GM18507 (cell line): ENCODE measurements around the gene TAF1.
A peak's percentile ranks its signal among the peaks of the same experiment; 100 is the strongest.
"Not testable (repeated sequence)": the region's sequence is repeated elsewhere in the genome, so short reads cannot be mapped to it uniquely, and the experiment has no call there.

ENCODE experiments used
- DNase-seq: peaks from one replicate; pipeline ENCODE4 v3.0.0; 2011; ENCODE audit warnings: low read depth; ENCODE audit not compliant: insufficient read length; ENCODE audit errors: extremely low spot score
- FAIRE-seq: peaks from 2 replicates; lab custom pipeline; 2011; peaks lifted over from hg19 to GRCh38; lab: Jason Lieb, UNC

TAF1 gene

GRCh38 chrX:71420686-71421085 is 54.5 kb downstream of the TAF1 start:
- FAIRE-seq (no peak), DNase-seq (no peak)

GRCh38 chrX:71432733-71433132 is 66.6 kb downstream of the TAF1 start:
- FAIRE-seq: no peak
- DNase-seq: no peak

GRCh38 chrX:71438750-71439149 is 72.6 kb downstream of the TAF1 start:
- FAIRE-seq (no peak), DNase-seq (no peak)

- FAIRE-seq: no peak
- DNase-seq: no peak
These were observed 73.3 kb downstream of the TAF1 start for GRCh38 chrX:71439420-71439819.

- no peak for DNase-seq
- FAIRE-seq: no peak
These were observed 73.7 kb downstream of the TAF1 start for GRCh38 chrX:71439896-71440295.

- FAIRE-seq: no peak
These were observed 74.2 kb downstream of the TAF1 start for GRCh38 chrX:71440401-71440800.

GRCh38 chrX:71441809-71442208 is 75.7 kb downstream of the TAF1 start:
- not testable (repeated sequence) for DNase-seq, FAIRE-seq

More at GRCh38 chrX:71440401-71440800, 74.2 kb downstream of the TAF1 start:
- DNase-seq: no peak

GRCh38 chrX:71450433-71451106 is 84.4 kb downstream of the TAF1 start:
- DNase-seq (no peak), FAIRE-seq (no peak)

GRCh38 chrX:71451518-71451917 is 85.4 kb downstream of the TAF1 start:
- not testable (repeated sequence) for DNase-seq, FAIRE-seq

- FAIRE-seq (no peak), DNase-seq (no peak)
These were observed 86.9 kb downstream of the TAF1 start for GRCh38 chrX:71453056-71453455.

- DNase-seq (no peak), FAIRE-seq (no peak)
These were observed 88.1 kb downstream of the TAF1 start for GRCh38 chrX:71454222-71454621.

GRCh38 chrX:71458866-71459265 is 92.7 kb downstream of the TAF1 start:
- no peak for FAIRE-seq
- DNase-seq: no peak

- DNase-seq (no peak), FAIRE-seq (no peak)
These were observed 98.8 kb downstream of the TAF1 start for GRCh38 chrX:71464968-71465367.

GRCh38 chrX:71466979-71467523 is 100.9 kb downstream of the TAF1 start:
- FAIRE-seq: no peak
- DNase-seq: no peak

- FAIRE-seq (no peak), DNase-seq (no peak)
These were observed 109.8 kb downstream of the TAF1 start for GRCh38 chrX:71475785-71476540.

- DNase-seq (no peak), FAIRE-seq (peak; percentile 21)
These were observed 116.2 kb downstream of the TAF1 start for GRCh38 chrX:71482228-71482958.

- FAIRE-seq (no peak), DNase-seq (no peak)
These were observed 121.7 kb downstream of the TAF1 start for GRCh38 chrX:71487814-71488213.

GRCh38 chrX:71489540-71489939 is 123.4 kb downstream of the TAF1 start:
- DNase-seq: no peak
- no peak for FAIRE-seq

- peak; percentile 7 for DNase-seq
- peak; percentile 86 for FAIRE-seq
These were observed 126.3 kb downstream of the TAF1 start for GRCh38 chrX:71492231-71493065.
